Osteocyte (in vitro differentiated cells): ENCODE results near the gene CFAP141. TPM values are rescaled to one million over a fixed set of nuclear protein-coding genes. Genes with fewer than 3 reads are reported as not detected.

Source experiments
- DNase-seq: peaks from one replicate; pipeline ENCODE4 v3.0.0; 2021; ENCODE audit warnings: mixed read lengths; ENCODE audit not compliant: unreplicated experiment; ENCODE audit errors: extremely low spot score
- H3K27ac Mint-ChIP-seq: one replicate; pipeline ENCODE4 v1.8.0; 2021; ENCODE audit warnings: mild to moderate bottlenecking, mixed read lengths; ENCODE audit not compliant: unreplicated experiment
- H3K27me3 Mint-ChIP-seq: one replicate; pipeline ENCODE4 v1.8.0; 2021; ENCODE audit warnings: mixed read lengths; ENCODE audit not compliant: unreplicated experiment
- H3K36me3 Mint-ChIP-seq: one replicate; pipeline ENCODE4 v1.8.0; 2021; ENCODE audit warnings: mixed read lengths; ENCODE audit not compliant: unreplicated experiment
- H3K4me1 Mint-ChIP-seq: one replicate; pipeline ENCODE4 v1.8.0; 2021; ENCODE audit warnings: mixed read lengths; ENCODE audit not compliant: unreplicated experiment
- H3K4me3 Mint-ChIP-seq: one replicate; pipeline ENCODE4 v1.8.0; 2021; ENCODE audit warnings: mild to moderate bottlenecking, moderate library complexity, mixed read lengths; ENCODE audit not compliant: unreplicated experiment
- H3K9me3 Mint-ChIP-seq: one replicate; pipeline ENCODE4 v1.8.0; 2021; ENCODE audit warnings: mixed read lengths; ENCODE audit not compliant: unreplicated experiment
- CTCF ChIP-seq: fragments of 200-600 bp; sonication (generic); IDR thresholded peaks from 2 replicates; pipeline ENCODE4 v1.5.0; 2021; ENCODE audit warnings: antibody characterized with exemption, mild to moderate bottlenecking, moderate library complexity
- total RNA-seq: library from RNA; stranded (reverse); gene quantifications from 2 replicates; pipeline ENCODE4 v1.2.1, GENCODE V29; 2021

CFAP141 gene
- total RNA-seq, 1 donor from 2014 or later, result not detected

GRCh38 chr1:154171880-154172279 lies 34.3 kb downstream of the CFAP141 start:
- Mint-ChIP-seq H3K36me3 (peaks cover 44% of the 10 kb centered on the region), H3K4me1 (peaks cover 10% of the 10 kb centered on the region), H3K4me3 (no peak overlapping the region), H3K27ac (no peak overlapping the region), H3K27me3 (no peaks in the 10 kb centered on the region), H3K9me3 (no peaks in the 10 kb centered on the region)
- DNase-seq, result no peak
- no peak for TF ChIP-seq CTCF

- Mint-ChIP-seq H3K4me1 (peaks cover 6% of the 10 kb centered on the region), H3K36me3 (peaks cover 44% of the 10 kb centered on the region), H3K27ac (no peak overlapping the region), H3K4me3 (no peak overlapping the region), H3K27me3 (no peaks in the 10 kb centered on the region), H3K9me3 (no peaks in the 10 kb centered on the region)
- DNase-seq, result no peak
- no peak for TF ChIP-seq CTCF
Measured at GRCh38 chr1:154171223-154171583, 34.9 kb downstream of the CFAP141 start.

- H3K4me1 Mint-ChIP-seq, result peaks cover 1% of the 10 kb centered on the region
Measured at GRCh38 chr1:154170547-154171222, 35.4 kb downstream of the CFAP141 start.

GRCh38 chr1:154167461-154167860 lies 38.7 kb downstream of the CFAP141 start:
- Mint-ChIP-seq H3K4me3 (no peak overlapping the region), H3K27ac (peak overlapping the region; percentile 13), H3K9me3 (no peaks in the 10 kb centered on the region), H3K27me3 (no peaks in the 10 kb centered on the region), H3K4me1 (no peaks in the 10 kb centered on the region), H3K36me3 (peaks cover 69% of the 10 kb centered on the region)
- no peak for DNase-seq
- TF ChIP-seq CTCF, result no peak

More at GRCh38 chr1:154170547-154171222, 35.4 kb downstream of the CFAP141 start:
- Mint-ChIP-seq H3K9me3 (no peaks in the 10 kb centered on the region), H3K4me3 (no peak overlapping the region), H3K27ac (no peak overlapping the region), H3K27me3 (no peaks in the 10 kb centered on the region), H3K36me3 (peaks cover 48% of the 10 kb centered on the region)
- no peak for DNase-seq
- TF ChIP-seq CTCF, result no peak

- Mint-ChIP-seq H3K27ac (no peak overlapping the region), H3K27me3 (no peaks in the 10 kb centered on the region), H3K4me3 (no peak overlapping the region), H3K4me1 (no peaks in the 10 kb centered on the region), H3K9me3 (no peaks in the 10 kb centered on the region), H3K36me3 (peaks cover 64% of the 10 kb centered on the region)
- DNase-seq, result no peak
- no peak for TF ChIP-seq CTCF
Measured at GRCh38 chr1:154166207-154166606, 39.9 kb downstream of the CFAP141 start.
